ENCODE results near the gene ETV6. TPM values are rescaled to one million over a fixed set of nuclear protein-coding genes. Genes with fewer than 3 reads are reported as not detected.

The ETV6 gene
- total and polyA plus RNA-seq, 9 donors, result 7.0 to 11.1 (median 9.1) TPM

- H3K9me3 ChIP-seq (replicated peaks; ENCODE audit: control insufficient read depth, low read depth, low read length), result peaks cover 11% of the 10 kb centered on the region
- H3K27ac ChIP-seq (ENCODE audit: low read length), result peak overlapping the region; percentile 87
- peaks cover 5% of the 10 kb centered on the region for H3K36me3 ChIP-seq (ENCODE audit: control insufficient read depth, insufficient read depth, low read length)
- WGBS (ENCODE audit: insufficient coverage), result 49% methylated on average over 2 of the region's 7 CpGs
- no peak for DNase-seq
- H3K4me1 ChIP-seq (ENCODE audit: control insufficient read depth, insufficient read depth, low read length), result peaks cover 31% of the 10 kb centered on the region
- H3K4me3 ChIP-seq (ENCODE audit: low read length), result no peak overlapping the region
- H3K27me3 ChIP-seq (ENCODE audit: control insufficient read depth, insufficient read depth, low read length), result no peaks in the 10 kb centered on the region
Observed at GRCh38 chr12:11861864-11862600, 212.6 kb downstream of the ETV6 start.

DNA sequence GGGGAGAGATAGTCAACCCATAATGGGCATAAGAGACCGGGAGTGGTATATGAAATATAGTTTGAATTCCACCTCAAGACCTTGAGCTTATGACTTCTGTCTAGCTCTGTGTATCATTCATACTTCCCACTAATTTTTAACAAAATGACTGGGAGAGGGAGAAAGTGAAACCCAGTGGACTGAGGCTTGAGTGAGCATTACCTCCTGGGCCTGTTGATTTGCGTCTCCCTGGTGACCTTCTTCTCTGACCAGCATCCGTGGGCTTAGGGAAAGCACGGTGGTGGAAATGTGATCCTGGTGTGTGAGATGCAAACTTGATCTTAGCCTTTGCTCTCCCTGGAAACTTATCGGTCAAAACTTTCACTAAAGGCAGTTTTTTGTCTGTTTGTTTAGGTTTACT, 213.3 kb downstream of the ETV6 start:
- peak overlapping the region; percentile 87 for H3K27ac ChIP-seq (ENCODE audit: low read length)
- peaks cover 5% of the 10 kb centered on the region for H3K36me3 ChIP-seq (ENCODE audit: control insufficient read depth, insufficient read depth, low read length)
- H3K4me3 ChIP-seq (ENCODE audit: low read length), result no peak overlapping the region
- peaks cover 31% of the 10 kb centered on the region for H3K4me1 ChIP-seq (ENCODE audit: control insufficient read depth, insufficient read depth, low read length)
- no peaks in the 10 kb centered on the region for H3K27me3 ChIP-seq (ENCODE audit: control insufficient read depth, insufficient read depth, low read length)
- DNase-seq, result peak; percentile 69
- WGBS (ENCODE audit: insufficient coverage), result 20% methylated on average over 3 of the region's 5 CpGs
- peaks cover 11% of the 10 kb centered on the region for H3K9me3 ChIP-seq (replicated peaks; ENCODE audit: control insufficient read depth, low read depth, low read length)

DNA sequence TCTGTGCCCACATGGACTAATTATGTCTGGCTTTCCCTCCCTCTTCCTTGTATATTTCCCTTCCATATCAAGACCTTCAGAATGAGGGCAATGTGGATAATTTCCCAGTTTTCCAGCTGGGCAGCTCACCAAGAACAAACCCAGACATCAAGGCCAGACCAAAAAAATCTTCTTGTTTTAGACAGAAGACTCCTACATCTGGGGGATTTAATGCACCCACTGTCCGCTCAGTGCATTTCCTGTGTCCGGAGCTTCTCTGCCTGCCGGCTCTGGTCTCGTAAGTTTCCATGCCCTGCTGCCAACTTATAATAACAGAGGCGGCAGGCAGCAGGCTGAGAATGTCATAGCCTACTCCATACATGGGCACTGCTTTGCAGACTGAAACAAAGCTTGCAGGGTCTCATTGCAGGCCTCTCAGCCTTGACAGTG, 214.0 kb downstream of the ETV6 start:
- Histone ChIP-seq H3K4me3 (ENCODE audit: low read length) (no peak overlapping the region), H3K4me1 (ENCODE audit: control insufficient read depth, insufficient read depth, low read length) (peaks cover 31% of the 10 kb centered on the region), H3K27me3 (ENCODE audit: control insufficient read depth, insufficient read depth, low read length) (no peaks in the 10 kb centered on the region), H3K27ac (ENCODE audit: low read length) (peak overlapping the region; percentile 87), H3K36me3 (ENCODE audit: control insufficient read depth, insufficient read depth, low read length) (peaks cover 8% of the 10 kb centered on the region), H3K9me3 (replicated peaks; ENCODE audit: control insufficient read depth, low read depth, low read length) (peaks cover 11% of the 10 kb centered on the region)
- 23% methylated on average over 4 of the region's 5 CpGs for WGBS (ENCODE audit: insufficient coverage)
- peak; percentile 86 for DNase-seq

DNA sequence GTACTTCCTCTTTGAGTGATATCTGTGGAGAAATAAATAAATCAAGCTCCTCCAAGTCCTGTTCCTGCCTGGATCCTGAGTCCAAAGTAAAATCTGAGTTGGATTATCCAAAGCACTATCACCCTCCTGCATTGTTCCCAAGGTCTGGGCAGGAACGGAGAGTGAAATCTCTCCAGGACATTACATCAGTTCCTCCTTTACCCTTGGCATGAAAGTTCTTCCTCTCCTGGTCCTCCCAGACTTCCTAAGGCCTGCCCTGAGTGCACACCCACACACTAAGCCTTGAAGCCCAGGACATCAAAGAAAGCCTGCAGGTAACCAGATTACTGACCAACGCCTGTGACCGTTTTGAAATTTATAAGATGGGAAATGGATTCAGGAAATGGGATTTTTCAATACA, 214.5 kb downstream of the ETV6 start:
- peaks cover 8% of the 10 kb centered on the region for H3K36me3 ChIP-seq (ENCODE audit: control insufficient read depth, insufficient read depth, low read length)
- peak; percentile 58 for DNase-seq
- peaks cover 31% of the 10 kb centered on the region for H3K4me1 ChIP-seq (ENCODE audit: control insufficient read depth, insufficient read depth, low read length)
- H3K27ac ChIP-seq (ENCODE audit: low read length), result peak overlapping the region; percentile 87
- H3K9me3 ChIP-seq (replicated peaks; ENCODE audit: control insufficient read depth, low read depth, low read length), result peaks cover 11% of the 10 kb centered on the region
- no CpG with 5 or more reads among the region's 3 CpGs for WGBS (ENCODE audit: insufficient coverage)
- H3K27me3 ChIP-seq (ENCODE audit: control insufficient read depth, insufficient read depth, low read length), result no peaks in the 10 kb centered on the region
- H3K4me3 ChIP-seq (ENCODE audit: low read length), result no peak overlapping the region

DNA sequence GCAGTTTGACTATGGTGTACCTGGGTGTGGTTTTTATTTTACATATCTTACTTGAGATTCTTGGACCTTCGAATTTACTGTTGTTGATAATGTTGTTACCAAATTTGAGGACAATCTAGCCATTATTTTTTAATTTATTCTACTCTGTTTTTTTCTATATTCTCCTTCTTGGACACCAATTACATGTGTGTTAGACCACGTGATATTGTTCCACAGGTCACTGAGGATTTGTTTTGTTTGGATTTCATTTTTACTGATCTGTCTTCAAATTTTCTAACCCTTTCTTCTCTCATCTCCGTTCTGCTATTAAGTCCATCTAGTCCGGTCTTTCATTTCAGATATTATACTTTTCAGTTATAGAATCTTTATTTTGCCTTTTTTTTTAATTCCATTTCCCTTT, 216.3 kb downstream of the ETV6 start:
- Histone ChIP-seq H3K4me3 (ENCODE audit: low read length) (no peak overlapping the region), H3K27me3 (ENCODE audit: control insufficient read depth, insufficient read depth, low read length) (no peaks in the 10 kb centered on the region), H3K36me3 (ENCODE audit: control insufficient read depth, insufficient read depth, low read length) (peaks cover 25% of the 10 kb centered on the region), H3K4me1 (ENCODE audit: control insufficient read depth, insufficient read depth, low read length) (peaks cover 25% of the 10 kb centered on the region), H3K27ac (ENCODE audit: low read length) (no peak overlapping the region), H3K9me3 (replicated peaks; ENCODE audit: control insufficient read depth, low read depth, low read length) (peaks cover 11% of the 10 kb centered on the region)
- no CpG with 5 or more reads among the region's 4 CpGs for WGBS (ENCODE audit: insufficient coverage)
- no peak for DNase-seq

- peaks cover 11% of the 10 kb centered on the region for H3K9me3 ChIP-seq (replicated peaks; ENCODE audit: control insufficient read depth, low read depth, low read length)
- WGBS (ENCODE audit: insufficient coverage), result no CpG with 5 or more reads among the region's 1 CpG
- no peak for DNase-seq
- H3K27ac ChIP-seq (ENCODE audit: low read length), result no peak overlapping the region
- H3K4me1 ChIP-seq (ENCODE audit: control insufficient read depth, insufficient read depth, low read length), result peaks cover 11% of the 10 kb centered on the region
- no peaks in the 10 kb centered on the region for H3K27me3 ChIP-seq (ENCODE audit: control insufficient read depth, insufficient read depth, low read length)
- peaks cover 26% of the 10 kb centered on the region for H3K36me3 ChIP-seq (ENCODE audit: control insufficient read depth, insufficient read depth, low read length)
- H3K4me3 ChIP-seq (ENCODE audit: low read length), result no peak overlapping the region
Observed at GRCh38 chr12:11868027-11868426, 218.6 kb downstream of the ETV6 start.

DNA sequence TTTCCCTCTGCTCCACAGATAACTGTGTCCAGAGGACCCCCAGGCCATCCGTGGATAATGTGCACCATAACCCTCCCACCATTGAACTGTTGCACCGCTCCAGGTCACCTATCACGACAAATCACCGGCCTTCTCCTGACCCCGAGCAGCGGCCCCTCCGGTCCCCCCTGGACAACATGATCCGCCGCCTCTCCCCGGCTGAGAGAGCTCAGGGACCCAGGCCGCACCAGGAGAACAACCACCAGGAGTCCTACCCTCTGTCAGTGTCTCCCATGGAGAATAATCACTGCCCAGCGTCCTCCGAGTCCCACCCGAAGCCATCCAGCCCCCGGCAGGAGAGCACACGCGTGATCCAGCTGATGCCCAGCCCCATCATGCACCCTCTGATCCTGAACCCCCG, 219.9 kb downstream of the ETV6 start:
- Histone ChIP-seq H3K4me1 (ENCODE audit: control insufficient read depth, insufficient read depth, low read length) (no peaks in the 10 kb centered on the region), H3K4me3 (ENCODE audit: low read length) (no peak overlapping the region), H3K36me3 (ENCODE audit: control insufficient read depth, insufficient read depth, low read length) (peaks cover 23% of the 10 kb centered on the region), H3K27me3 (ENCODE audit: control insufficient read depth, insufficient read depth, low read length) (no peaks in the 10 kb centered on the region), H3K9me3 (replicated peaks; ENCODE audit: control insufficient read depth, low read depth, low read length) (peaks cover 11% of the 10 kb centered on the region), H3K27ac (ENCODE audit: low read length) (no peak overlapping the region)
- no peak for DNase-seq
- 97% methylated on average over 18 of the region's 18 CpGs for WGBS (ENCODE audit: insufficient coverage)

DNA sequence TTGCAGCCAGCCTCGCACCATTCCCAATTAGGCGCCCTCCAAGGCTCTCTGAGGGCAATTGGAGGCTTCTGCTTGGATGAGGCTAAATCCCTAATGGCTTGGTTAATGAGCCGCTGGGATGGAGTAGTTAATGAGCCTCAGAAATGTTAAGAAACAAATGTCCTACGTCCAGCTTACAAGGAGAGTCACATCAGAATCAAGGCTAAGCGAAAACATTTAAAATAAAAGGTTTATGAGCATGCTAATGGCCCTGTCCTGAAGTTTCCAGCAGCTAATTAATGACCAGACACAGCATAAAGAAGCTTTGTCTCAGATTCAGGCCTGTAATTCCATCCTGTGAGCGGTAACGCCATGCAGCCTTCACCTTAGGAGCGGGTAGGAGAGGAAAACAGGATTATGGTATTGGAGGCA, 220.6 kb downstream of the ETV6 start:
- 71% methylated on average over 3 of the region's 8 CpGs for WGBS (ENCODE audit: insufficient coverage)
- Histone ChIP-seq H3K9me3 (replicated peaks; ENCODE audit: control insufficient read depth, low read depth, low read length) (peaks cover 11% of the 10 kb centered on the region), H3K36me3 (ENCODE audit: control insufficient read depth, insufficient read depth, low read length) (peaks cover 23% of the 10 kb centered on the region), H3K27me3 (ENCODE audit: control insufficient read depth, insufficient read depth, low read length) (no peaks in the 10 kb centered on the region), H3K4me1 (ENCODE audit: control insufficient read depth, insufficient read depth, low read length) (no peaks in the 10 kb centered on the region), H3K27ac (ENCODE audit: low read length) (no peak overlapping the region), H3K4me3 (ENCODE audit: low read length) (no peak overlapping the region)
- DNase-seq, result no peak

DNA sequence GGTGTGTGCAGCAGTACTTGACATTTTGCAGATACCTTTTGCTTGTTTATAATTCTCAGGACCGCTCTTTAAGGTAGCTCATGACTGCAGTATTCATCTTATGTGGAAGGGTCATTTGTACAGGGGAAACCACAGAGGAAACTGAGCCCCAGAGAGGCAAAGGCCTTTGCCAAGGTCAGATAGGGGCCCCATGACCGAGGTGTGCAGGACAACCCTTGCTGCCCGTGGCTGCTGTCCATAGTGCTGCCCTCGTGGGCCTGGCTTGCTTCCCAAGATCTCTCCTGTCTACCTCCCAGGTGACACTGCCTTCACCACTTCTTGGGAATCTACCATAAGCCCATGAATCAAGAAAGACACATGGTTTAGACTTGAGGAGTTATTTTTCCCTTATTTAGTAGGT, 222.6 kb downstream of the ETV6 start:
- 100% methylated on average over 1 of the region's 4 CpGs for WGBS (ENCODE audit: insufficient coverage)

GRCh38 chr12:11875414-11875935, 226.0 kb downstream of the ETV6 start:
- H3K27me3 ChIP-seq (ENCODE audit: control insufficient read depth, insufficient read depth, low read length), result no peaks in the 10 kb centered on the region
- H3K4me3 ChIP-seq (ENCODE audit: low read length), result no peak overlapping the region
- peaks cover 7% of the 10 kb centered on the region for H3K36me3 ChIP-seq (ENCODE audit: control insufficient read depth, insufficient read depth, low read length)
- H3K27ac ChIP-seq (ENCODE audit: low read length), result no peak overlapping the region
- WGBS (ENCODE audit: insufficient coverage), result 92% methylated on average over 2 of the region's 3 CpGs
- no peak for DNase-seq
- peaks cover 16% of the 10 kb centered on the region for H3K4me1 ChIP-seq (ENCODE audit: control insufficient read depth, insufficient read depth, low read length)
- no peaks in the 10 kb centered on the region for H3K9me3 ChIP-seq (replicated peaks; ENCODE audit: control insufficient read depth, low read depth, low read length)

More for the DNA sequence above, 222.6 kb downstream of the ETV6 start:
- H3K9me3 ChIP-seq (replicated peaks; ENCODE audit: control insufficient read depth, low read depth, low read length), result no peaks in the 10 kb centered on the region
- H3K4me3 ChIP-seq (ENCODE audit: low read length), result no peak overlapping the region
- peaks cover 23% of the 10 kb centered on the region for H3K36me3 ChIP-seq (ENCODE audit: control insufficient read depth, insufficient read depth, low read length)
- no peak overlapping the region for H3K27ac ChIP-seq (ENCODE audit: low read length)
- no peaks in the 10 kb centered on the region for H3K27me3 ChIP-seq (ENCODE audit: control insufficient read depth, insufficient read depth, low read length)
- no peak for DNase-seq
- H3K4me1 ChIP-seq (ENCODE audit: control insufficient read depth, insufficient read depth, low read length), result peaks cover 3% of the 10 kb centered on the region

Data from muscle of leg (tissue), 11 donors.